ENCODE measurements around the gene LMF1. TPM values are rescaled to one million over a fixed set of nuclear protein-coding genes. Genes with fewer than 3 reads are reported as not detected.
A peak's percentile ranks its signal among the peaks of the same experiment; 100 is the strongest.

Gene LMF1
- total RNA-seq, 1 donor from 2014 or later, result 21.4 TPM

DNA sequence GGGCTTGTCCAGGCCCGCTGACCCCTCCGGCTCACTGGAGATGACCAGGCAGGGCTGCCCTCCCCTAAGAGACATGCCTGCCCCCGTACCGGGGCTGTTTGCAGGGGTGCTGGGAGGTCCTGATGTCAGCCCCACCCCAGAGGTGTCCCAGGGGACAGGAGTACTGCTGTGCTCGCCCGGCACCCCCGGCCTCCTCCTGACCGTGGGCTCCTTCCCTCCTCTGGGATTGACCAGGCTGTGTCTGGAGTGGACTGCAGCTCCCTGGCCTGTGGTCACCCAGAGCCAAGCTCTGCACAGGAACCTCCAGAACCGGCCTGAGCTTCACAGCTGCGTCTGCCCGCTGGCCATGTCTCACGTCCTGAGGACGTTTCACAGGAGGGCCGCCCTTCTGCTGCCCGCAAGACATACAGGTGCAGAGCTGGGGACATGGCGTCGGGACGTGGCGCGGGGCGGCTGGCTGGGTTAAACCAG lies 53.2 kb downstream of the LMF1 start:
- TF ChIP-seq, protein P1, sequence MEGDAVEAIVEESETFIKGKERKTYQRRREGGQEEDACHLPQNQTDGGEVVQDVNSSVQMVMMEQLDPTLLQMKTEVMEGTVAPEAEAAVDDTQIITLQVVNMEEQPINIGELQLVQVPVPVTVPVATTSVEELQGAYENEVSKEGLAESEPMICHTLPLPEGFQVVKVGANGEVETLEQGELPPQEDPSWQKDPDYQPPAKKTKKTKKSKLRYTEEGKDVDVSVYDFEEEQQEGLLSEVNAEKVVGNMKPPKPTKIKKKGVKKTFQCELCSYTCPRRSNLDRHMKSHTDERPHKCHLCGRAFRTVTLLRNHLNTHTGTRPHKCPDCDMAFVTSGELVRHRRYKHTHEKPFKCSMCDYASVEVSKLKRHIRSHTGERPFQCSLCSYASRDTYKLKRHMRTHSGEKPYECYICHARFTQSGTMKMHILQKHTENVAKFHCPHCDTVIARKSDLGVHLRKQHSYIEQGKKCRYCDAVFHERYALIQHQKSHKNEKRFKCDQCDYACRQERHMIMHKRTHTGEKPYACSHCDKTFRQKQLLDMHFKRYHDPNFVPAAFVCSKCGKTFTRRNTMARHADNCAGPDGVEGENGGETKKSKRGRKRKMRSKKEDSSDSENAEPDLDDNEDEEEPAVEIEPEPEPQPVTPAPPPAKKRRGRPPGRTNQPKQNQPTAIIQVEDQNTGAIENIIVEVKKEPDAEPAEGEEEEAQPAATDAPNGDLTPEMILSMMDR (conservative IDR thresholded peaks at IDR 0.05), result no peak
- H3K27me3 Mint-ChIP-seq, result no peaks in the 10 kb centered on the region
- H3K9me3 Mint-ChIP-seq, result no peaks in the 10 kb centered on the region
- DNase-seq (ENCODE audit: extremely low spot score, unreplicated experiment), result no peak
- H3K4me1 Mint-ChIP-seq (ENCODE audit: unreplicated experiment), result peaks cover 19% of the 10 kb centered on the region
- H3K27ac Mint-ChIP-seq, result peak overlapping the region; percentile 21
- H3K36me3 Mint-ChIP-seq, result peaks cover 18% of the 10 kb centered on the region
- H3K4me3 Mint-ChIP-seq, result peak overlapping the region; percentile 26

GRCh38 chr16:916035-916799 lies 54.6 kb downstream of the LMF1 start:
- no peak overlapping the region for H3K4me3 Mint-ChIP-seq
- no peaks in the 10 kb centered on the region for H3K27me3 Mint-ChIP-seq
- TF ChIP-seq, protein P1 (conservative IDR thresholded peaks at IDR 0.05), result no peak
- no peaks in the 10 kb centered on the region for H3K9me3 Mint-ChIP-seq
- no peak for DNase-seq (ENCODE audit: extremely low spot score, unreplicated experiment)
- no peak overlapping the region for H3K27ac Mint-ChIP-seq
- peaks cover 7% of the 10 kb centered on the region for H3K36me3 Mint-ChIP-seq
- peaks cover 19% of the 10 kb centered on the region for H3K4me1 Mint-ChIP-seq (ENCODE audit: unreplicated experiment)

- peaks cover 16% of the 10 kb centered on the region for H3K4me1 Mint-ChIP-seq (ENCODE audit: unreplicated experiment)
Observed at GRCh38 chr16:915546-915945, 55.2 kb downstream of the LMF1 start.

DNA sequence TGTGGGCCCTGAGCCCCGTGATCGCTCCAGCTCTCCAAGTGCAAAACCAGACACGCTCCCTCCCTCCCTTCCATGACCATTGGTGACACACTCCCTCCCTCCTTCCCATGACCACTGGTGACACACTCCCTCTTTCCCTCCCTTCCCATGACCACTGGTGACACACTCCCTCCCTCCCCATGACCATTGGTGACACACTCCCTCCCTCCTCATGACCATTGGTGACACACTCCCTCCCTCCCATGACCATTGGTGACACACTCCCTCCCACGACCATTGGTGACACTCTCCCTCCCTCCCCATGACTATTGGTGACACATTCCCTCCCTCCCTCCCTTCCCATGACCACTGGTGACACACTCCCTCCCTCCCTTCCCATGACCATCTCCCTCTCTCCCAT lies 56.3 kb downstream of the LMF1 start:
- TF ChIP-seq, protein P1 (conservative IDR thresholded peaks at IDR 0.05), result no peak
- H3K9me3 Mint-ChIP-seq, result no peaks in the 10 kb centered on the region
- peaks cover 9% of the 10 kb centered on the region for H3K4me1 Mint-ChIP-seq (ENCODE audit: unreplicated experiment)
- H3K4me3 Mint-ChIP-seq, result no peak overlapping the region
- no peaks in the 10 kb centered on the region for H3K36me3 Mint-ChIP-seq
- no peak overlapping the region for H3K27ac Mint-ChIP-seq
- H3K27me3 Mint-ChIP-seq, result no peaks in the 10 kb centered on the region
- DNase-seq (ENCODE audit: extremely low spot score, unreplicated experiment), result no peak

More at GRCh38 chr16:915546-915945, 55.2 kb downstream of the LMF1 start:
- H3K27ac Mint-ChIP-seq, result no peak overlapping the region
- no peak for DNase-seq (ENCODE audit: extremely low spot score, unreplicated experiment)
- H3K36me3 Mint-ChIP-seq, result peaks cover 5% of the 10 kb centered on the region
- H3K4me3 Mint-ChIP-seq, result no peak overlapping the region
- H3K27me3 Mint-ChIP-seq, result no peaks in the 10 kb centered on the region
- TF ChIP-seq, protein P1 (conservative IDR thresholded peaks at IDR 0.05), result no peak
- H3K9me3 Mint-ChIP-seq, result no peaks in the 10 kb centered on the region

DNA sequence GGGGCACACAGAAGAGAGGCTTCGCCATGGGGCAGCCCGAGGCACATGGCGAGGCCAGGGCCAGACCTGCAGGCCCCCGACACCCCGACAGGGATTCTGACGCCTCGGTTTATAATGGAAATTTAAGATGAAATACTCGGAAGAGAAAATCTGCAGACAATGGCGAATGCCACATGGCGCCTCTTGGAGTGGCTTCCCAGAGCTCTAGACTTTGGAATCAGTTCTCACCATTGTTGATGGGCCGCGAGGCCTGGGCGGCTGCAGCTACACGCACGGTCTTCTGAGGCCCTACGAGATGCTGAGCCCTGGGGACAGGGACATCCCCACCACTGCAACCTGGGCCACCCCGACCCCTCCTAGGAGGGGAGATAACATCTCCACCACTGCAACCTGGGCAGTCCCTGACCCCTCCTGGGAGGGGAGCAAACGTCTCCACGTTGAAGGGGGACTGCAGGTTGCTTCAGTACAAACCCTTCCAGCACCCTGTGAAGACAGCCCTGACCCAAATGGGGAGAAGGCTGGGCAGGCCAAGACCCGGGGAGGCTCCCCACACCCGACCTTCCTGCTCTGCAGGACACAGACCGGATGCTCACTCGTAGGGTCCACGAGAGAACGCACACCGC lies 56.9 kb downstream of the LMF1 start:
- no peaks in the 10 kb centered on the region for H3K27me3 Mint-ChIP-seq
- H3K4me1 Mint-ChIP-seq (ENCODE audit: unreplicated experiment), result peaks cover 9% of the 10 kb centered on the region
- H3K9me3 Mint-ChIP-seq, result no peaks in the 10 kb centered on the region
- H3K4me3 Mint-ChIP-seq, result no peak overlapping the region
- TF ChIP-seq, protein P1 (conservative IDR thresholded peaks at IDR 0.05), result no peak
- peaks cover 5% of the 10 kb centered on the region for H3K36me3 Mint-ChIP-seq
- no peak for DNase-seq (ENCODE audit: extremely low spot score, unreplicated experiment)
- no peak overlapping the region for H3K27ac Mint-ChIP-seq
